Esophagus muscularis mucosa (tissue), 4 donors: ENCODE data around the gene ZNF622. TPM values are rescaled to one million over a fixed set of nuclear protein-coding genes. Genes with fewer than 3 reads are reported as not detected.
"Not testable (repeated sequence)": the region's sequence is repeated elsewhere in the genome, so short reads cannot be mapped to it uniquely, and the experiment has no call there.

Source experiments
- DNase-seq: peaks from one replicate; pipeline ENCODE4 v3.0.0-alpha.2; 2017; ENCODE audit errors: extremely low spot score
- H3K27ac ChIP-seq, 4 donors: fragments of 200-600 bp; sonication (generic); replicated peaks in 1 of 4; 1 replicate in 3 of 4; 2 replicates in 1 of 4; pipeline ENCODE4 v1.5.1; 2016 to 2019; ENCODE audit warnings: mild to moderate bottlenecking in 1 of 4
- H3K27me3 ChIP-seq, 4 donors: fragments of 200-600 bp; sonication (generic); one replicate each; pipeline versions ENCODE4 v1.5.1 to v1.6.0; 2016 to 2019
- H3K36me3 ChIP-seq, 4 donors: fragments of 200-600 bp; sonication (generic); one replicate each; pipeline ENCODE4 v1.5.1; 2016 to 2019
- H3K4me1 ChIP-seq, 4 donors: fragments of 200-600 bp; sonication (generic); one replicate each; pipeline ENCODE4 v1.5.1; 2016 to 2019
- H3K4me3 ChIP-seq, 4 donors: fragments of 200-600 bp; sonication (generic); 1 replicate in 2 of 4; 2 replicates in 2 of 4; pipeline ENCODE4 v1.5.1; 2016 to 2019; ENCODE audit warnings: mild to moderate bottlenecking in 4 of 4, moderate library complexity in 1 of 4
- H3K9me3 ChIP-seq, 4 donors: fragments of 200-600 bp; sonication (generic); 1 replicate in 3 of 4; 2 replicates in 1 of 4; pipeline ENCODE4 v1.5.1; 2016 to 2019
- CTCF ChIP-seq, 3 experiments: fragments of 200-600 bp in 2 of 3; fragments of 450-650 bp in 1 of 3; sonication (generic) in 2 of 3; IDR thresholded peaks; one replicate each; pipeline ENCODE4 v1.5.1; 2017 to 2019; ENCODE audit warnings: antibody characterized with exemption in 3 of 3, mild to moderate bottlenecking in 2 of 3, moderate library complexity in 1 of 3
- EP300 ChIP-seq: sonication (generic); formaldehyde crosslinking; IDR thresholded peaks from one replicate; pipeline ENCODE4 v1.6.1; 2017; ENCODE audit warnings: antibody characterized with exemption
- POLR2A ChIP-seq: fragments of 450-650 bp; IDR thresholded peaks from one replicate; pipeline ENCODE4 v1.6.1; 2017; ENCODE audit warnings: antibody characterized with exemption, moderate library complexity, mild to moderate bottlenecking, low read depth
- POLR2AphosphoS5 ChIP-seq, 2 donors: sonication (generic); formaldehyde crosslinking; IDR thresholded peaks; one replicate each; pipeline ENCODE4 v1.6.1; 2017; ENCODE audit warnings: antibody characterized with exemption in 2 of 2
- WGBS: methylation state at CpG from one replicate; pipeline ENCODE4 v1.1.5; 2018; 5-methylcytosine and 5-hydroxymethylcytosine counted together
- intact Hi-C: fragments of 100-400 bp; cut with DNase I; formaldehyde crosslinking; loops from one replicate; pipeline ENCODE4 v1.15.1; 2023
- total RNA-seq, 4 donors: library from RNA; depleted of rRNA; stranded (reverse); fragments of >200 nt; gene quantifications; one replicate each; pipeline versions ENCODE4 v1.1.0 to v1.2.1, GENCODE V29; 2016

Gene ZNF622
- total RNA-seq, 4 donors from 2014 or later = 25.3 to 31.7 (median 28.4) TPM

GRCh38 chr5:16482891-16483290 is 17.3 kb upstream of the ZNF622 start:
- no peaks in the 10 kb centered on the region for H3K27me3 ChIP-seq
- peaks cover 0 to 6% (median 0%) of the 10 kb centered on the region in 4 donors for H3K4me1 ChIP-seq
- DNase-seq = no peak
- TF ChIP-seq CTCF (IDR thresholded peaks at IDR 0.05) = no peak
- TF ChIP-seq EP300 = no peak
- intact Hi-C loops = loop anchor here (10.0 kb wide), 1 partner anchor 182 kb away; no protein-coding TSS in a partner anchor
- H3K36me3 ChIP-seq = no peaks in the 10 kb centered on the region
- no peaks in the 10 kb centered on the region for H3K9me3 ChIP-seq
- 90% methylated on average over 2 of the region's 2 CpGs for WGBS
- no peak overlapping the region for H3K4me3 ChIP-seq
- H3K27ac ChIP-seq = no peak overlapping the region

- 95% methylated on average over 6 of the region's 6 CpGs for WGBS
- peaks cover 0 to 16% (median 0%) of the 10 kb centered on the region in 4 donors for H3K36me3 ChIP-seq
- DNase-seq = no peak
- H3K4me1 ChIP-seq = no peaks in the 10 kb centered on the region
- no peaks in the 10 kb centered on the region for H3K27me3 ChIP-seq
- H3K9me3 ChIP-seq = no peaks in the 10 kb centered on the region
- intact Hi-C loops = loop anchor here (10.0 kb wide), 1 partner anchor 184 kb away; no protein-coding TSS in a partner anchor
- no peak overlapping the region for H3K27ac ChIP-seq
- no peak overlapping the region for H3K4me3 ChIP-seq
- TF ChIP-seq CTCF (IDR thresholded peaks at IDR 0.05) (no peak), POLR2AphosphoS5 (IDR thresholded peaks at IDR 0.05) (no peak), POLR2A (no peak), EP300 (no peak)
These were observed 15.4 kb upstream of the ZNF622 start for GRCh38 chr5:16480821-16481538.

- H3K4me3 ChIP-seq = no peak overlapping the region
- DNase-seq = no peak
- H3K36me3 ChIP-seq = peaks cover 0 to 16% (median 0%) of the 10 kb centered on the region in 4 donors
- no peaks in the 10 kb centered on the region for H3K9me3 ChIP-seq
- H3K4me1 ChIP-seq = no peaks in the 10 kb centered on the region
- H3K27me3 ChIP-seq = no peaks in the 10 kb centered on the region
- intact Hi-C loops = loop anchor here (10.0 kb wide), 1 partner anchor 185 kb away; no protein-coding TSS in a partner anchor
- H3K27ac ChIP-seq = no peak overlapping the region
- TF ChIP-seq POLR2AphosphoS5 (IDR thresholded peaks at IDR 0.05) = no peak
- no peak for TF ChIP-seq CTCF (IDR thresholded peaks at IDR 0.05)
These were observed 14.5 kb upstream of the ZNF622 start for GRCh38 chr5:16480144-16480543.

GRCh38 chr5:16477541-16477940 is 11.9 kb upstream of the ZNF622 start:
- WGBS = 47% methylated on average over 3 of the region's 3 CpGs
- no peaks in the 10 kb centered on the region for H3K9me3 ChIP-seq
- DNase-seq = no peak
- no peaks in the 10 kb centered on the region for H3K27me3 ChIP-seq
- no peak overlapping the region for H3K4me3 ChIP-seq
- H3K4me1 ChIP-seq = no peaks in the 10 kb centered on the region
- no peak overlapping the region for H3K27ac ChIP-seq
- intact Hi-C loops = no loop called here
- peaks cover 0 to 16% (median 0%) of the 10 kb centered on the region in 4 donors for H3K36me3 ChIP-seq
- TF ChIP-seq CTCF (IDR thresholded peaks at IDR 0.05) (no peak), EP300 (no peak)

- intact Hi-C loops = not testable (repeated sequence)
- 99% methylated on average over 3 of the region's 3 CpGs for WGBS
These were observed 10.8 kb upstream of the ZNF622 start for GRCh38 chr5:16476417-16476816.

More at GRCh38 chr5:16476417-16476816, 10.8 kb upstream of the ZNF622 start:
- not testable (repeated sequence) for H3K9me3 ChIP-seq, H3K27ac ChIP-seq, H3K27me3 ChIP-seq, H3K4me1 ChIP-seq, DNase-seq, H3K4me3 ChIP-seq
- peaks cover 0 to 16% (median 0%) of the 10 kb centered on the region in 4 donors for H3K36me3 ChIP-seq
